NCI-H510A (cell line): Measurements from ENCODE around the gene C1QA.
"Not testable (repeated sequence)": the region's sequence is repeated elsewhere in the genome, so short reads cannot be mapped to it uniquely, and the experiment has no call there.

ENCODE experiments used
- DNase-seq: peaks from one replicate; lab custom pipeline; 2025; lab: John Stamatoyannopoulos, UW

Gene C1QA

GRCh38 chr1:22673486-22674409 is 37.3 kb downstream of the C1QA start:
- no peak for DNase-seq

GRCh38 chr1:22674410-22674749 is 38.0 kb downstream of the C1QA start:
- no peak for DNase-seq

- not testable (repeated sequence) for DNase-seq
These were observed 39.7 kb downstream of the C1QA start for GRCh38 chr1:22676151-22676550.

- no peak for DNase-seq
These were observed 40.6 kb downstream of the C1QA start for GRCh38 chr1:22676916-22677583.

GRCh38 chr1:22677931-22678896 is 41.8 kb downstream of the C1QA start:
- DNase-seq, result no peak

- no peak for DNase-seq
These were observed 44.3 kb downstream of the C1QA start for GRCh38 chr1:22680726-22681125.

- no peak for DNase-seq
These were observed 45.3 kb downstream of the C1QA start for GRCh38 chr1:22681556-22682276.

GRCh38 chr1:22683547-22683946 is 47.1 kb downstream of the C1QA start:
- no peak for DNase-seq

- DNase-seq, result no peak
These were observed 49.2 kb downstream of the C1QA start for GRCh38 chr1:22685591-22686059.

- DNase-seq, result no peak
These were observed 50.8 kb downstream of the C1QA start for GRCh38 chr1:22687191-22687590.

GRCh38 chr1:22688466-22688865 is 52.0 kb downstream of the C1QA start:
- no peak for DNase-seq
